ENCODE results near the gene OSBP2. TPM values are rescaled to one million over a fixed set of nuclear protein-coding genes. Genes with fewer than 3 reads are reported as not detected.

The OSBP2 gene
- total RNA-seq, 4 donors from 2014 or later, result 1.9 to 3.9 (median 3.0) TPM

DNA sequence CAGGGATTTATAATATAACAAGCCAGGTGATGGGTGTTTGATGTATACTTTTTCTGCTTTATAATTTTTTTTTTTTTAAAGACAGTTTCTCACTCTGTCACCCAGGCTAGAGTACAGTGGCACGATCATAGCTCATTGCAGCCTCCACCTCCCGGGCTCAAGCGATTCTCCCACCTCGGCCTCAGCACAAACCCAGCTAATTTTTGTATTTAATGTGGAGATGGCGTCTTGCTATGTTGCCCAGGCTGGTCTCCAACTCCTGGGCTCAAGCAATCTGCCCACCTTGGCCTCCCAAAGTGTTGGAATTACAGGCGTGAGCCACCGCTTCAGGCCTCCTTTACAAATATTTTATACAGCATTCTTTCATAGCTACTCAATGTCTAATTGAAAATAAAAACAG lies 225.3 kb downstream of the OSBP2 start:
- peaks cover 0 to 12% (median 0%) of the 10 kb centered on the region in 3 donors for H3K36me3 ChIP-seq
- H3K9me3 ChIP-seq, result peaks cover 0 to 11% (median 6%) of the 10 kb centered on the region in 3 donors
- no peak for TF ChIP-seq POLR2A (IDR thresholded peaks at IDR 0.05)
- TF ChIP-seq, protein P1, sequence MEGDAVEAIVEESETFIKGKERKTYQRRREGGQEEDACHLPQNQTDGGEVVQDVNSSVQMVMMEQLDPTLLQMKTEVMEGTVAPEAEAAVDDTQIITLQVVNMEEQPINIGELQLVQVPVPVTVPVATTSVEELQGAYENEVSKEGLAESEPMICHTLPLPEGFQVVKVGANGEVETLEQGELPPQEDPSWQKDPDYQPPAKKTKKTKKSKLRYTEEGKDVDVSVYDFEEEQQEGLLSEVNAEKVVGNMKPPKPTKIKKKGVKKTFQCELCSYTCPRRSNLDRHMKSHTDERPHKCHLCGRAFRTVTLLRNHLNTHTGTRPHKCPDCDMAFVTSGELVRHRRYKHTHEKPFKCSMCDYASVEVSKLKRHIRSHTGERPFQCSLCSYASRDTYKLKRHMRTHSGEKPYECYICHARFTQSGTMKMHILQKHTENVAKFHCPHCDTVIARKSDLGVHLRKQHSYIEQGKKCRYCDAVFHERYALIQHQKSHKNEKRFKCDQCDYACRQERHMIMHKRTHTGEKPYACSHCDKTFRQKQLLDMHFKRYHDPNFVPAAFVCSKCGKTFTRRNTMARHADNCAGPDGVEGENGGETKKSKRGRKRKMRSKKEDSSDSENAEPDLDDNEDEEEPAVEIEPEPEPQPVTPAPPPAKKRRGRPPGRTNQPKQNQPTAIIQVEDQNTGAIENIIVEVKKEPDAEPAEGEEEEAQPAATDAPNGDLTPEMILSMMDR (IDR thresholded peaks at IDR 0.05), result no peak
- no peak overlapping the region for H3K4me3 ChIP-seq
- no peak overlapping the region for H3K27ac ChIP-seq
- intact Hi-C loops (cut with DNase I), result loop anchor here (10.0 kb wide), 1 partner anchor 285 kb away; the partner anchor contains the start of gene SLC35E4
- peaks cover 0 to 21% (median 10%) of the 10 kb centered on the region in 3 donors for H3K4me1 ChIP-seq
- no peaks in the 10 kb centered on the region for H3K27me3 ChIP-seq
- no peak for DNase-seq
- WGBS, 2 donors, result 77 to 80% methylated on average over 7 of the region's 7 CpGs

DNA sequence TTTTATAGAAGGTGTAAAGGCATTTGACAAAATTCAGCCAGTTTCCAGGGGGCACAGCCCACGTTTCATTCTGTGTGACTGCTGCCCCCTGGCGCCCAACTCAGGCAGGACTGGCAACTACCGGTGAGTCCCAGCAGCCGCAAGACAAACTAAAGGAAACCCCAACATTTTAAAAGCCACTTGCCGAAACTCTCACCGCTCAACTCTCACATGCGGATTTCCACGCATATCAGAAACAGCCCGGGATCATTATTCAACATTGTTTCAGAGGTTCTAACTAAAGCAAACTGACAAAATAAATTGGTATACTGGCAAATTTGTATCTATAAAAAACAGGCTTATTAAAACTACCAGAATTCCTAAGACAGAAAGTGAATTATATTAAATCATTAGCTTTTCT lies 225.7 kb downstream of the OSBP2 start:
- peaks cover 0 to 21% (median 10%) of the 10 kb centered on the region in 3 donors for H3K4me1 ChIP-seq

DNA sequence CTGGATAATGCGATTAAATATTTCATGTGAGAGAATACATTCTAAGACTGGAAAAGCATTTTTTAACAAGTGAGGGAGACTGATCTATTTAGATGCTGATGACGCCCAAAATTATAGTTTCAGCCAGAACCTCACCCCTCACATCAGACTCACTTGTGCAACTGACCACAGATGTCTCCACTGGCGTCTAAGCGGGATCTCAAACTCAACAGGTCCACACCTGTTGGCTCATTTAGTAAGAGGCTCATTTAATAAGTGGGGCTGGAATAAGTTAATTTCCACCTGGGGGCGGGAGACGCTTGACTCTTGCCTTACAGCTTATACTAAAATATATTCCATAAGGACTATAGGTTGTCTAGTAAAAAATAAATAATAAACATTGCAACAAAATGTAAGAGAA lies 226.4 kb downstream of the OSBP2 start:
- H3K27ac ChIP-seq, result peak overlapping the region in 1 of 4 donors; percentile 32
- no peak for DNase-seq
- peaks cover 0 to 21% (median 10%) of the 10 kb centered on the region in 3 donors for H3K4me1 ChIP-seq
- intact Hi-C loops (cut with DNase I), result loop anchor here (10.0 kb wide), 1 partner anchor 286 kb away; the partner anchor contains the start of gene SLC35E4
- no peak for TF ChIP-seq POLR2A (IDR thresholded peaks at IDR 0.05)
- TF ChIP-seq, protein P1 (IDR thresholded peaks at IDR 0.05), result no peak
- H3K36me3 ChIP-seq, result peaks cover 0 to 23% (median 2%) of the 10 kb centered on the region in 3 donors
- H3K9me3 ChIP-seq, result no peaks in the 10 kb centered on the region
- peak overlapping the region; percentile 21 to 53 (median 41) for H3K4me3 ChIP-seq
- WGBS, 2 donors, result 35 to 48% methylated on average over 5 to 6 of the region's 6 CpGs
- no peaks in the 10 kb centered on the region for H3K27me3 ChIP-seq

More for the DNA sequence above, 225.7 kb downstream of the OSBP2 start:
- Histone ChIP-seq H3K27ac (no peak overlapping the region), H3K4me3 (peak overlapping the region in 1 of 4 donors; percentile 22), H3K36me3 (peaks cover 0 to 16% (median 0%) of the 10 kb centered on the region in 3 donors), H3K9me3 (peaks cover 0 to 7% (median 1%) of the 10 kb centered on the region in 3 donors), H3K27me3 (no peaks in the 10 kb centered on the region)
- no peak for DNase-seq
- intact Hi-C loops (cut with DNase I), result loop anchor here (10.0 kb wide), 1 partner anchor 286 kb away; the partner anchor contains the start of gene SLC35E4
- no peak for TF ChIP-seq POLR2A (IDR thresholded peaks at IDR 0.05)
- TF ChIP-seq, protein P1 (IDR thresholded peaks at IDR 0.05), result peak; percentile 79 to 94 (median 92)
- 0 to 2% methylated on average over 8 to 9 of the region's 9 CpGs for WGBS, 2 donors

DNA sequence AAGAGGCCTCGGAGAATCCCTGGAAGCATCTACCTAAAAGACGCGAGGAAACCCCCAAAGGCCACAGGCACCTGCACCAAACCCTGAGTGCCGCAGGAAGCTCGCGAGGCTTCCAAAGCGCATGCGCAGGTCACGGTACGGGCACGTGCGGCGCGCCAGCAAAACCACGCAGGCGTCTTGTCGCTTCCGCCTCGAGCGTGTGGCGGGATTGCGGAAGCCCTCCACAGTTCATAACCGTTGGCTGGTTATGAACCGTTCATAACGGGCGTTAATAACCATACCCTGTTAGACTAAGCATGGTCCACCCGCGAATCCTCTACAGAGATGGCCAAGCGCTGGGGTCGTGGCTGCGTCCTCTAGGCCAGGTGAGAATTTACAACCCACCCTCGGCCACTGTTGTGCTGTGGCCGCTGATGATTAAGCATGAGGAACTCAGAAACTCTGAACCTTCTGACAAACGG lies 227.5 kb downstream of the OSBP2 start:
- Histone ChIP-seq H3K4me3 (peak overlapping the region; percentile 21 to 53 (median 41)), H3K4me1 (peaks cover 0 to 21% (median 10%) of the 10 kb centered on the region in 3 donors), H3K36me3 (peaks cover 0 to 34% (median 11%) of the 10 kb centered on the region in 3 donors), H3K9me3 (no peaks in the 10 kb centered on the region), H3K27me3 (no peaks in the 10 kb centered on the region), H3K27ac (peak overlapping the region; percentile 20 to 59 (median 30))
- WGBS, 2 donors, result 45 to 51% methylated on average over 15 to 18 of the region's 34 CpGs
- TF ChIP-seq, protein P1 (IDR thresholded peaks at IDR 0.05), result no peak
- no peak for TF ChIP-seq POLR2A (IDR thresholded peaks at IDR 0.05)
- intact Hi-C loops (cut with DNase I), result loop anchor here (10.0 kb wide), 1 partner anchor 287 kb away; the partner anchor contains the start of gene SLC35E4
- DNase-seq, result no peak

DNA sequence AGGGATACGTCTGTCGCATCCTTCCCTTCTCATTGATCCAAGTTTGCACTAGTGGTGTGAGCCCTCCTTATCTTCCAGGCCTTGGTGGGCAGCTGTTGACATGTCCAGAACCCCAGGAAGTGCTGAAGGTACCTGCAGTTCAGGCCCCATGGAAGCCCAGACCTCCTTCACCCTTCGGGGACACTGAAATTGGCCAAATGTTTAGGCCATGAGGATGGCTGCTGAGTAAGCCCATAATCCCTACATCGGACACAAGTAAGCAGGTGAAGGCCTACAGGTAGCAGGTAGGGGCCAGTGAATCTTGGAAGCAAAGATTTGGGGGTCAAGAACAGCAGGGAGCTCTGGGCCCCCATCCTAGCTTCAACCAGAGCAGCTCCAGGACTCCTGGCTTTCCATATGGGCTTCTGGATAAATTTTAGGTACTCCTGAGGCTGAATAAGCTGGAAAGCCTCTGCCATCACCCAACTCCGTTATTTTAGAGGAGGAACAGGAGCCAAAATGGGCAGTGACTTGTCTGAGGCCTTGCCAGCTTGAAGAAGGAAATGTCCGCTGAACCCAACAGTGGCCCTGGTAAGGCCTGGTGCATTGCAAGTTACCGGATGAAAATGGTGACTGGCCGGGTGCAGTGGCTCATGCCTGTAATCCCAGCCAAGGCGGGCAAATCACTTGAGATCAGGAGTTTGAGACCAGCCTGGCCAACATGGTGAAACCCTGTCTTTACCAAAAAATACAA lies 228.7 kb downstream of the OSBP2 start:
- TF ChIP-seq POLR2A (IDR thresholded peaks at IDR 0.05), result no peak
- TF ChIP-seq, protein P1 (IDR thresholded peaks at IDR 0.05), result no peak
- H3K4me1 ChIP-seq, result peaks cover 0 to 21% (median 10%) of the 10 kb centered on the region in 3 donors
- no peak overlapping the region for H3K4me3 ChIP-seq
- 80 to 91% methylated on average over 7 to 8 of the region's 9 CpGs for WGBS, 2 donors
- H3K9me3 ChIP-seq, result no peaks in the 10 kb centered on the region
- H3K27me3 ChIP-seq, result no peaks in the 10 kb centered on the region
- peaks cover 0 to 45% (median 21%) of the 10 kb centered on the region in 3 donors for H3K36me3 ChIP-seq
- no peak for DNase-seq
- no peak overlapping the region for H3K27ac ChIP-seq
- intact Hi-C loops (cut with DNase I), result loop anchor here (10.0 kb wide), 1 partner anchor 289 kb away; the partner anchor contains the start of gene SLC35E4
